GM12865 (cell line): ENCODE measurements around the gene CEMP1.
"Not testable (repeated sequence)": the region's sequence is repeated elsewhere in the genome, so short reads cannot be mapped to it uniquely, and the experiment has no call there.

ENCODE experiments used
- DNase-seq: peaks from one replicate; pipeline ENCODE4 v3.0.0; 2010; ENCODE audit warnings: low read depth
- H3K4me3 ChIP-seq: 2 replicates; pipeline ENCODE4 v1.5.1; 2011; ENCODE audit warnings: mild to moderate bottlenecking, low read depth, low read length, control low read depth
- TF ChIP-seq, protein P1 (sequence below): IDR thresholded peaks from 2 replicates; pipeline ENCODE4 v1.5.1; 2011; ENCODE audit warnings: low read length, control low read depth, low read depth, inconsistent platforms; ENCODE audit not compliant: insufficient read depth; ENCODE audit errors: missing control alignments

Gene CEMP1, protein sequence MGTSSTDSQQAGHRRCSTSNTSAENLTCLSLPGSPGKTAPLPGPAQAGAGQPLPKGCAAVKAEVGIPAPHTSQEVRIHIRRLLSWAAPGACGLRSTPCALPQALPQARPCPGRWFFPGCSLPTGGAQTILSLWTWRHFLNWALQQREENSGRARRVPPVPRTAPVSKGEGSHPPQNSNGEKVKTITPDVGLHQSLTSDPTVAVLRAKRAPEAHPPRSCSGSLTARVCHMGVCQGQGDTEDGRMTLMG

DNA sequence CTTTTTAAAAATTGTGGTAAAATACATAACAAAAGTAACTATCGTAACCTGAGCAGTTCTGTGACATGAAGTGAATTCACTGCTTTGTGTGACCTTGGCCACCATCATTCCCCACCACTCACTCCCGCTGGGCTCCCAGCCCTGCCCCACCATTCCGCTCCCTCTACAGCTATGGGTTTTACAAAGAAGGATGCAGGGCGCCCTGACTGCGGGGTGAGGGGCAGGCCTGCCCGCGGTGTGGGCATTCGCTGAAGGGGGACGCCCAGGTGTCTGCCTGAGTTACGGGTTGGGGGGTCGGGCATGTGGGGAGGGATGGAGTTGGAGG is at the start of gene CEMP1:
CEMP1 (minus strand) TSS at position 38 of the 325 bp plus-strand sequence. CDS start 335 bp downstream, outside the sequence.
- TF ChIP-seq, protein P1, sequence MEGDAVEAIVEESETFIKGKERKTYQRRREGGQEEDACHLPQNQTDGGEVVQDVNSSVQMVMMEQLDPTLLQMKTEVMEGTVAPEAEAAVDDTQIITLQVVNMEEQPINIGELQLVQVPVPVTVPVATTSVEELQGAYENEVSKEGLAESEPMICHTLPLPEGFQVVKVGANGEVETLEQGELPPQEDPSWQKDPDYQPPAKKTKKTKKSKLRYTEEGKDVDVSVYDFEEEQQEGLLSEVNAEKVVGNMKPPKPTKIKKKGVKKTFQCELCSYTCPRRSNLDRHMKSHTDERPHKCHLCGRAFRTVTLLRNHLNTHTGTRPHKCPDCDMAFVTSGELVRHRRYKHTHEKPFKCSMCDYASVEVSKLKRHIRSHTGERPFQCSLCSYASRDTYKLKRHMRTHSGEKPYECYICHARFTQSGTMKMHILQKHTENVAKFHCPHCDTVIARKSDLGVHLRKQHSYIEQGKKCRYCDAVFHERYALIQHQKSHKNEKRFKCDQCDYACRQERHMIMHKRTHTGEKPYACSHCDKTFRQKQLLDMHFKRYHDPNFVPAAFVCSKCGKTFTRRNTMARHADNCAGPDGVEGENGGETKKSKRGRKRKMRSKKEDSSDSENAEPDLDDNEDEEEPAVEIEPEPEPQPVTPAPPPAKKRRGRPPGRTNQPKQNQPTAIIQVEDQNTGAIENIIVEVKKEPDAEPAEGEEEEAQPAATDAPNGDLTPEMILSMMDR: no peak
- no peak for DNase-seq
- H3K4me3 ChIP-seq: peak within 1 kb of the TSS; percentile 85

DNA sequence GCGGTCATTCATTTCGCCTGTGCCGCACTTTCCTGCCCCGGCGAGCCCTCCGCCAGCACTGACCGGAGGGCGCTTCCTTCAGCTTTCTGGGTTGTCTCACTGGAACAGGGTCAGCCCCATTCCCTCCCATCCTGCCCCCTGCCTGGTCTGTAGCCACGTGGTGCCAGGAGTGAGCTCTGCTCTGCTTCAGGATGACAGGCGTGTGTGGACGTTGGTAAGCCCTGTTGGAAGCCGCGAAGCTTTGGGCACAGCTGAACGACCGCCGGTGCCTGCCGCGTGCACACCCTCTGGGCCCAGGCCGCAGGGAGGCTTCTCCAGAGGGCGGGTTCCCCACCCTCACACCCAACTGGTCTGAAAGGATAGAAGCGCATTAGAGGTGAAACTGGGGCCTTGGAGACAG is 49.6 kb upstream of the CEMP1 start:
- H3K4me3 ChIP-seq, DNase-seq: not testable (repeated sequence)

- H3K4me3 ChIP-seq, DNase-seq: not testable (repeated sequence)
Observed at GRCh38 chr16:2580143-2580542, 48.9 kb upstream of the CEMP1 start.

DNA sequence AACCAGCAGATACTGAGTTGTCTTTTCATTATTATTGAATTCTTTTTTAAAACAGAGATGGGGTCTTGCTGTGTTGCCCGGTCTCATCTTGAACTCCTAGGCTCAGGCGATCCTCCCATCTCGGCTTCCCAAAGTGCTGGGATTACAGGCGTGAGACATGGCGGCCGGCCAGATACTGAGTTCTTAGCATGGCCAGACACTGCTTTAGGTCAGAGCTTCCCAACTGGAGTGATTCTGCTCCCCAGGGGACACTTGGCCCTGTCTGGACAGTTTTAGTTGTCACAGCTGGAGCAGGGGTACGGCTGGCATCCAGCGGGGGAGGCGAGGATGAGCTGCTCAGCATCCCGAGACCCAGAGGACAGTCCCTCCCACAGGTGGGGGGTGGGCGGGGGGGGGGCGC is 47.7 kb upstream of the CEMP1 start:
- DNase-seq, H3K4me3 ChIP-seq: not testable (repeated sequence)

- H3K4me3 ChIP-seq, DNase-seq: not testable (repeated sequence)
Observed at GRCh38 chr16:2577044-2577443, 45.8 kb upstream of the CEMP1 start.

- not testable (repeated sequence) for H3K4me3 ChIP-seq, DNase-seq
Observed at GRCh38 chr16:2575839-2576238, 44.6 kb upstream of the CEMP1 start.

DNA sequence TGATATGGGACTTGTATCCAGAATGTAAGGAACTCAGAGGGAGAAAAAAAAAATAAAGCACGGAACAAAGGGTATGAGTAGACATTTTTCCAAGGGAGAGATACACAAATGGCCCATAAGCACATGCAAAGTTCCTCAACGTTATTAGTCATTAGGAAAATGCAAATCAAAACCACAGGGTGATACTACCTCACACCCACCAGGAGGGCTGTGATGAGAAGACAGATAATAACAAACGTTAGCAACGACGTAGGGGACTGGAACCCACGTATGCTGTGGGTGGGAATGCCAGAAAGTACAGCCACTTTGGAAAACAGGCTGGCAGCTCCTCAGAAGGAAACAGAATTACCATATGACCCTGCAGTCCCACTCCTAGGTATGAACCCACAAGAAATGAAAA is 41.5 kb upstream of the CEMP1 start:
- not testable (repeated sequence) for DNase-seq, H3K4me3 ChIP-seq

DNA sequence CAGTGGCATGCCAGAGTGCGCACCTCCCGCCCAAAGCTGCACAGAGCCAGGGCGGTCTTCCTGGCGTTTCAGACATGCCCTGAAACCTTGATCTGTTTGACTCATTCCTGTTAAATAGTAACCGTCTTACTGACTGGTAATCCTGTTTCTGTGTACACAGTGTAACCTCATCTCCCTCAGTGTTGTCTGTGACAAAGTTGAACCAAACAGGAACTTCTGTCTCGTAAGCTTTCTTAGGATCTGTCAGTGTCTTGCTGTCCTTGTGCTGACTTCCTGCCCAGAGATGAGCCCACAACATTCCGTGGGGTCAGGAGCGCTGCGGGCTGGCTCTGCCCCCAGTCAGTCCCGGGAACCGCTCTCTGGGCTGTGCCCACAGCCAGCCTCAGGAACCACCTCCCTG is 37.4 kb upstream of the CEMP1 start:
- H3K4me3 ChIP-seq, DNase-seq: not testable (repeated sequence)

GRCh38 chr16:2567506-2567905 is 36.3 kb upstream of the CEMP1 start:
- H3K4me3 ChIP-seq, DNase-seq: not testable (repeated sequence)

DNA sequence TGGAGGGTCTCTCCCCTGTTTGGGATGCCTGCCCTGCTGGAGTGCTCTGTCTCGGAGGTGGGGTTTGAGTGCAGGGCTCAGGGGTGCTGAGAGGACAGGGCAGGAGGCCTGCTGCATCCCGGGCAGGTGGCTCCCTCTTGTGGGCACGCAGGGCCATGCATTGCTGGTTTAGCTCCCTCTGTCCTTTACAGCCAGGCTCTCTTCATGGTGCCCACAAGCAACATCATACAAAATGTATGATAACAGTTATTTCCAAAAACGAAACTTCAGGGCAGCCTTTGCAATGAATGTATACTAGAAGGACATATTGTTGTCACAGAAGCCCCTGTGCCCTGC is 29.6 kb upstream of the CEMP1 start:
- DNase-seq, H3K4me3 ChIP-seq: not testable (repeated sequence)
- TF ChIP-seq, protein P1: peak; percentile 32

DNA sequence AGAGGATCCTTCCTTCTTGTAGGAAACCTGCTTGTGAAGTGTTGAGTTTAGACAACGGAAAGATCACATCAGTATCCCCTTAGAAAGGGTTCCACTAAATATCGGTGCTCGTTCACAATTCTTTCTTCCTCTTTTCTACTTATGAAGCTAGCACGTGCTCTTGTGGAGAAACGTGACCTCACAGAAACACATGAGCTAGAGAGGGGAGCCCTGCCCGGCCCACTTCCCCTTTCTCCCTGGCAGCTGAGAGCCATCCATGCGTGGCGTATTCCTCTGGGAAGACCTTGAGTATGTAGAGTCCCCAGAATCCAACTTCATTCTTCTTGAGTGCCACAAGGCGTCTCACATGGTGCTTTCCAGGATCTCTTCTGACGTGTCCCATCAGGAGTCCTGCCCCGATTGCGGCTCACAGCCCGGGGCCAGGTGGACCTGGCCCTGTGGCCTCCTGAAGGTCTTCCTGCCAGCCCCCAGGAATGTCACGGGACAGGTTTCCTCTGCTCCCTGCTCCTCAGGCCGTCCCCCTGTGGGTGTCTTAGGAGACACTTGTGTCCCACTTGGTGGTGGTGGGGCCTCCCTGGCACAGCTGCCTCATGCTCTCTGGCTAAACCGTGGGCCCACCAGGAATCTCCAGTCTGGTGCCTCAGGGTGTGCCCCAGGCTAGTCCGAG is 29.1 kb upstream of the CEMP1 start:
- H3K4me3 ChIP-seq, DNase-seq: not testable (repeated sequence)

- not testable (repeated sequence) for DNase-seq, H3K4me3 ChIP-seq
Observed at GRCh38 chr16:2557150-2557549, 25.9 kb upstream of the CEMP1 start.

DNA sequence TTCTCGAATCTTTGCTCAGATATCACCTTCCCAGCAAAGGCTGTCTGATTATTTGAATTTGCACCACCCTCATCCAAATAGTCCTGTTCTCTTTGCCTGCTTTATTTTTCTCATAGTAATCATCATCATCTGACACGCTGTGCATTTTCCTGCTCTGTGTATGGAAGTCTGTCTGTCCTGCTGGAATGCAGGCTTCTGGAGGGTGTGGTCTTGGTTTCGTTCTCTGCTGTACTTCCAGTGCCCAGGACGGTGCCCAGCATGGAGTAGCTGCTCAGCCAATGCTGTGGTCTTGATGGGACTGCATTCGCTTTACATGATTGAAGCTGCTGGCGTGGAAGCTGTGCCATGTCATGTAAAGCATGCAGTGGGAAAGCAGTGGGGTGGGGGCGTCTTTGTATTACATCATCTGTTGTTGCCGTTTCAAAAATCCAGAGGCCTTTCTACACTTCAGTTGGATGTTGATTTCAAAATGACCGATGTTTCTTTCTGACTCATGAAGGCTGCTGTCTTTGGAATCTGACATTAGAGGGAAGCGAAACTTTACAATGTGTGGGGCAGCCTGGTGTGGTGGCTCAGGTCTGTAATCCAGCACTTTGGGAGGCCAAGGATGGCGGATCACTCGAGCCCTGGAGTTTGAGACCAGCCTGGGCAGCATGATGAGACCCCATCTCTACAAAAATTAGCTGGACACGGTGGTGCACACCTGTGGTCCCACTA is 23.7 kb upstream of the CEMP1 start:
- not testable (repeated sequence) for DNase-seq, H3K4me3 ChIP-seq

- not testable (repeated sequence) for DNase-seq, H3K4me3 ChIP-seq
Observed at GRCh38 chr16:2551420-2551889, 20.2 kb upstream of the CEMP1 start.

- not testable (repeated sequence) for H3K4me3 ChIP-seq, DNase-seq
Observed at GRCh38 chr16:2550283-2550878, 19.2 kb upstream of the CEMP1 start.

DNA sequence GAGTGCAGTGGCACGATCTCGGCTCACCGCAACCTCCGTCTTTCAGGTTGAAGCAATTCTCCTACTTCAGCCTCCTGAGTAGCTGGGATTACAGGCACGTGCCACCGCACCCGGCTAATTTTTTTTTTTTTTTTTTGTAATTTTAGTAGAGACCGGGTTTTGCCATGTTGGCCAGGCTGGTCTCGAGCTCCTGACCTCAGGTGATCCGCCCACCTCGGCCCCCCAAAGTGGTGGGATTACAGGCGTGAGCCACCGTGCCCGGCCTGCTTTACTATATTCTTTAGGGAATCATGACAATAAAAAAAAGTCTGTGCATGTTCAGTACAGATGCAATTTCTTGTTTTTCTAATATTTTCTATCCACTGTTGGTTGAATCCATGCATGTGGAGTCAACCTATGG is 12.6 kb upstream of the CEMP1 start:
- DNase-seq, H3K4me3 ChIP-seq: not testable (repeated sequence)

DNA sequence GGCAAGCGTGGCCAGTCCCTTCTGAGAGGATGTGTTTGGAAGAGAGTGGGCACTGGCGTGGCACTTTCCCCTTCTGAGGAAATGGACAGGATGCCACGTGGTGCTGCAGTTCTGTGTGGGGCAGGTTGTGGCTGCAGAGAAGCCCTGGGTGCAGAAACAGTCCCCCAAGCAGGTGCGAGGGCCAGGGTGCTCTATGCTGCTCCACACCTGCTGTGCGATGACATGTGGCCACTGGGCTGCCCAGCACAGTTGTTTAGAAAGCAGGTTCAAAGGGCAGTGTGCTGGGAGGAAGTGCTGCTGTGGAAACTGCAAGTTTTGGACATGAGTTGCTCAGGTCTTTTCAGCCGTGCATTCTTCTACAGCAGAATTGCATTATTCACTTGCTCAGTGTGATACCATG is 10.2 kb upstream of the CEMP1 start:
- DNase-seq, H3K4me3 ChIP-seq: not testable (repeated sequence)
